ENCODE measurements around the gene MCM3. TPM values are rescaled to one million over a fixed set of nuclear protein-coding genes. Genes with fewer than 3 reads are reported as not detected.

MCM3 gene
- total RNA-seq, 2 experiments from 2014 or later: 217 to 220 TPM

- H3K36me3 Mint-ChIP-seq (ENCODE audit: low read depth): peaks cover 80% of the 10 kb centered on the region
- no peak for DNase-seq
- no peak overlapping the region for H3K4me3 Mint-ChIP-seq
- no peak overlapping the region for H3K27ac Mint-ChIP-seq
- H3K9me3 Mint-ChIP-seq (ENCODE audit: insufficient read depth): no peaks in the 10 kb centered on the region
- no peaks in the 10 kb centered on the region for H3K27me3 Mint-ChIP-seq (ENCODE audit: low read depth)
- no peak for ATAC-seq
- POLR2A ChIA-PET: no interaction called here
- H3K4me1 Mint-ChIP-seq (ENCODE audit: low read depth): peaks cover 26% of the 10 kb centered on the region
- CTCF ChIA-PET: interaction anchor here (1.0 to 3.5 kb wide), 3 partner anchors 9 to 13 kb away, joined by 3 to 20 read pairs (median 4); partner anchors contain the start of gene MCM3
Observed at GRCh38 chr6:52276130-52276529, 8.4 kb downstream of the MCM3 start.

GRCh38 chr6:52271852-52272460, 12.6 kb downstream of the MCM3 start:
- H3K36me3 Mint-ChIP-seq (ENCODE audit: low read depth): peaks cover 76% of the 10 kb centered on the region
- ATAC-seq (no peak), DNase-seq (no peak)
- H3K4me1 Mint-ChIP-seq (ENCODE audit: low read depth): peaks cover 3% of the 10 kb centered on the region
- no peaks in the 10 kb centered on the region for H3K9me3 Mint-ChIP-seq (ENCODE audit: insufficient read depth)
- peak overlapping the region; percentile 48 for H3K27ac Mint-ChIP-seq
- H3K27me3 Mint-ChIP-seq (ENCODE audit: low read depth): no peaks in the 10 kb centered on the region
- ChIA-PET POLR2A (interaction anchor here (1.2 to 1.3 kb wide), 2 partner anchors 8 to 11 kb away, joined by 4 to 6 read pairs; no protein-coding TSS in a partner anchor), CTCF (interaction anchor here (3.0 kb wide), 1 partner anchor 9 kb away, joined by 15 read pairs; no protein-coding TSS in a partner anchor)
- H3K4me3 Mint-ChIP-seq: no peak overlapping the region

- Mint-ChIP-seq H3K4me1 (ENCODE audit: low read depth) (peaks cover 14% of the 10 kb centered on the region), H3K27ac (no peak overlapping the region), H3K4me3 (no peak overlapping the region), H3K9me3 (ENCODE audit: insufficient read depth) (no peaks in the 10 kb centered on the region), H3K36me3 (ENCODE audit: low read depth) (peaks cover 80% of the 10 kb centered on the region), H3K27me3 (ENCODE audit: low read depth) (no peaks in the 10 kb centered on the region)
- CTCF ChIA-PET: interaction anchor here (0.5 to 6.4 kb wide), 32 partner anchors 8 to 399 kb away, joined by 3 to 90 read pairs (median 4); partner anchors contain the start of genes MCM3 and PAQR8
- POLR2A ChIA-PET: interaction anchor here (1.1 to 2.2 kb wide), 2 partner anchors 20 to 136 kb away, joined by 4 to 6 read pairs; partner anchors contain the start of gene MCM3
- DNase-seq: peak; percentile 80
- peak; percentile 75 for ATAC-seq
Observed at GRCh38 chr6:52263709-52264540, 20.6 kb downstream of the MCM3 start.

- Mint-ChIP-seq H3K36me3 (ENCODE audit: low read depth) (peaks cover 71% of the 10 kb centered on the region), H3K9me3 (ENCODE audit: insufficient read depth) (no peaks in the 10 kb centered on the region), H3K4me3 (no peak overlapping the region), H3K4me1 (ENCODE audit: low read depth) (peaks cover 14% of the 10 kb centered on the region), H3K27ac (peak overlapping the region; percentile 13), H3K27me3 (ENCODE audit: low read depth) (no peaks in the 10 kb centered on the region)
- ChIA-PET CTCF (interaction anchor here (0.5 to 6.4 kb wide), 27 partner anchors 7 to 201 kb away, joined by 3 to 90 read pairs (median 4); partner anchors contain the start of genes MCM3 and PAQR8), POLR2A (interaction anchor here (1.1 to 2.2 kb wide), 3 partner anchors 17 to 137 kb away, joined by 4 to 6 read pairs (median 4); partner anchors contain the start of gene MCM3)
- peak; percentile 35 for ATAC-seq
- DNase-seq: peak; percentile 35
Observed at GRCh38 chr6:52262620-52263344, 21.8 kb downstream of the MCM3 start.

GRCh38 chr6:52261229-52261628, 23.3 kb downstream of the MCM3 start:
- CTCF ChIA-PET: interaction anchor here (0.6 to 6.4 kb wide), 9 partner anchors 14 to 938 kb away, joined by 3 to 90 read pairs (median 4); no protein-coding TSS in a partner anchor
- Mint-ChIP-seq H3K4me1 (ENCODE audit: low read depth) (peaks cover 14% of the 10 kb centered on the region), H3K9me3 (ENCODE audit: insufficient read depth) (no peaks in the 10 kb centered on the region), H3K36me3 (ENCODE audit: low read depth) (peaks cover 59% of the 10 kb centered on the region), H3K27me3 (ENCODE audit: low read depth) (no peaks in the 10 kb centered on the region), H3K27ac (no peak overlapping the region), H3K4me3 (no peak overlapping the region)
- POLR2A ChIA-PET: interaction anchor here (1.0 to 1.7 kb wide), 2 partner anchors 18 to 22 kb away, joined by 3 to 4 read pairs; no protein-coding TSS in a partner anchor
- no peak for DNase-seq
- no peak for ATAC-seq

- ChIA-PET CTCF (interaction anchor here (0.9 to 6.4 kb wide), 2 partner anchors 88 to 97 kb away, joined by 4 to 90 read pairs; no protein-coding TSS in a partner anchor), POLR2A (interaction anchor here (1.0 kb wide), 1 partner anchor 22 kb away, joined by 3 read pairs; no protein-coding TSS in a partner anchor)
- H3K27me3 Mint-ChIP-seq (ENCODE audit: low read depth): no peaks in the 10 kb centered on the region
Observed at GRCh38 chr6:52260634-52261033, 23.9 kb downstream of the MCM3 start.

DNA sequence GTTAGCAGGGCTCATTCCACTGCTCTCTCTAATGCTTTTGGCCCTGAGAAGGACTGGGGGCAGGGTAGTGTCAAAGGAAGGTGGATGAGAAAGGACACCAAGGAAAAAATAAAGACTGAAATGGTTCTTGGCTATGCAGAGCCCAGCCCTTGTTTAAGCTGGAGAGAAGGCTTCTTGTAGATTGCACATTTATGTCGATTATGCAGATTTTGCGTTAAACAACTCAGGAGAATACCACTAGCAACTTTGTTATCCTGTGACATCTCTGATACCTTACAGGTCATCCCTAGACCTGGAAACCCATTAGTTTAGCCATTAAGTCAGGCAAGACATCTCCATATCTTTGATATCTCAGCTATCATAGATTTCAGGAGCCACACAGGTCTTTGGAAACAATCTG, 29.1 kb downstream of the MCM3 start:
- ChIA-PET POLR2A (interaction anchor here (0.6 kb wide), 1 partner anchor 41 kb away, joined by 4 read pairs; no protein-coding TSS in a partner anchor), CTCF (interaction anchor here (1.3 kb wide), 2 partner anchors 8 to 192 kb away, joined by 3 to 5 read pairs; no protein-coding TSS in a partner anchor)
- Mint-ChIP-seq H3K27ac (no peak overlapping the region), H3K27me3 (ENCODE audit: low read depth) (peaks cover 38% of the 10 kb centered on the region), H3K4me3 (no peak overlapping the region), H3K36me3 (ENCODE audit: low read depth) (peaks cover 9% of the 10 kb centered on the region), H3K4me1 (ENCODE audit: low read depth) (peaks cover 19% of the 10 kb centered on the region), H3K9me3 (ENCODE audit: insufficient read depth) (no peaks in the 10 kb centered on the region)
- DNase-seq (no peak), ATAC-seq (no peak)

More at GRCh38 chr6:52260634-52261033, 23.9 kb downstream of the MCM3 start:
- Mint-ChIP-seq H3K4me3 (no peak overlapping the region), H3K27ac (no peak overlapping the region), H3K36me3 (ENCODE audit: low read depth) (peaks cover 54% of the 10 kb centered on the region), H3K9me3 (ENCODE audit: insufficient read depth) (no peaks in the 10 kb centered on the region), H3K4me1 (ENCODE audit: low read depth) (peaks cover 14% of the 10 kb centered on the region)
- no peak for ATAC-seq
- DNase-seq: no peak

GRCh38 chr6:52254731-52255378, 29.7 kb downstream of the MCM3 start:
- peaks cover 41% of the 10 kb centered on the region for H3K27me3 Mint-ChIP-seq (ENCODE audit: low read depth)
- peaks cover 5% of the 10 kb centered on the region for H3K36me3 Mint-ChIP-seq (ENCODE audit: low read depth)
- H3K4me1 Mint-ChIP-seq (ENCODE audit: low read depth): peaks cover 19% of the 10 kb centered on the region
- ATAC-seq (no peak), DNase-seq (no peak)
- H3K4me3 Mint-ChIP-seq: no peak overlapping the region
- no peak overlapping the region for H3K27ac Mint-ChIP-seq
- POLR2A ChIA-PET: interaction anchor here (0.6 kb wide), 1 partner anchor 42 kb away, joined by 4 read pairs; no protein-coding TSS in a partner anchor
- CTCF ChIA-PET: interaction anchor here (1.3 kb wide), 1 partner anchor 9 kb away, joined by 3 read pairs; no protein-coding TSS in a partner anchor
- no peaks in the 10 kb centered on the region for H3K9me3 Mint-ChIP-seq (ENCODE audit: insufficient read depth)

GRCh38 chr6:52253494-52253893, 31.0 kb downstream of the MCM3 start:
- POLR2A ChIA-PET: interaction anchor here (0.6 kb wide), 1 partner anchor 390 kb away, joined by 3 read pairs; no protein-coding TSS in a partner anchor
- Mint-ChIP-seq H3K4me3 (no peak overlapping the region), H3K9me3 (ENCODE audit: insufficient read depth) (no peaks in the 10 kb centered on the region), H3K4me1 (ENCODE audit: low read depth) (peaks cover 19% of the 10 kb centered on the region), H3K27me3 (ENCODE audit: low read depth) (peaks cover 52% of the 10 kb centered on the region), H3K27ac (no peak overlapping the region), H3K36me3 (ENCODE audit: low read depth) (peaks cover 3% of the 10 kb centered on the region)
- CTCF ChIA-PET: interaction anchor here (2.0 kb wide), 1 partner anchor 10 kb away, joined by 13 read pairs; no protein-coding TSS in a partner anchor
- DNase-seq (no peak), ATAC-seq (no peak)

GRCh38 chr6:52251113-52251512, 33.4 kb downstream of the MCM3 start:
- no peak for ATAC-seq
- Mint-ChIP-seq H3K9me3 (ENCODE audit: insufficient read depth) (no peaks in the 10 kb centered on the region), H3K27me3 (ENCODE audit: low read depth) (peaks cover 66% of the 10 kb centered on the region), H3K4me1 (ENCODE audit: low read depth) (peaks cover 19% of the 10 kb centered on the region), H3K27ac (no peak overlapping the region), H3K4me3 (no peak overlapping the region), H3K36me3 (ENCODE audit: low read depth) (no peaks in the 10 kb centered on the region)
- CTCF ChIA-PET: interaction anchor here (1.0 to 1.5 kb wide), 2 partner anchors 20 to 23 kb away, joined by 3 to 4 read pairs; no protein-coding TSS in a partner anchor
- no peak for DNase-seq
- POLR2A ChIA-PET: no interaction called here
